Osteocyte (in vitro differentiated cells): Measurements from ENCODE around the gene TBCD. TPM values are rescaled to one million over a fixed set of nuclear protein-coding genes. Genes with fewer than 3 reads are reported as not detected.

Experiments
- DNase-seq: peaks from one replicate; pipeline ENCODE4 v3.0.0; 2021; ENCODE audit warnings: mixed read lengths; ENCODE audit not compliant: unreplicated experiment; ENCODE audit errors: extremely low spot score
- H3K27ac Mint-ChIP-seq: one replicate; pipeline ENCODE4 v1.8.0; 2021; ENCODE audit warnings: mild to moderate bottlenecking, mixed read lengths; ENCODE audit not compliant: unreplicated experiment
- H3K27me3 Mint-ChIP-seq: one replicate; pipeline ENCODE4 v1.8.0; 2021; ENCODE audit warnings: mixed read lengths; ENCODE audit not compliant: unreplicated experiment
- H3K36me3 Mint-ChIP-seq: one replicate; pipeline ENCODE4 v1.8.0; 2021; ENCODE audit warnings: mixed read lengths; ENCODE audit not compliant: unreplicated experiment
- H3K4me1 Mint-ChIP-seq: one replicate; pipeline ENCODE4 v1.8.0; 2021; ENCODE audit warnings: mixed read lengths; ENCODE audit not compliant: unreplicated experiment
- H3K4me3 Mint-ChIP-seq: one replicate; pipeline ENCODE4 v1.8.0; 2021; ENCODE audit warnings: mild to moderate bottlenecking, moderate library complexity, mixed read lengths; ENCODE audit not compliant: unreplicated experiment
- H3K9me3 Mint-ChIP-seq: one replicate; pipeline ENCODE4 v1.8.0; 2021; ENCODE audit warnings: mixed read lengths; ENCODE audit not compliant: unreplicated experiment
- CTCF ChIP-seq: fragments of 200-600 bp; sonication (generic); IDR thresholded peaks from 2 replicates; pipeline ENCODE4 v1.5.0; 2021; ENCODE audit warnings: antibody characterized with exemption, mild to moderate bottlenecking, moderate library complexity
- total RNA-seq: library from RNA; stranded (reverse); gene quantifications from 2 replicates; pipeline ENCODE4 v1.2.1, GENCODE V29; 2021

The TBCD gene
- total RNA-seq, 1 donor from 2014 or later: 74.0 TPM

GRCh38 chr17:82823004-82823403 lies 71.1 kb downstream of the TBCD start:
- Mint-ChIP-seq H3K27ac (no peak overlapping the region), H3K27me3 (no peaks in the 10 kb centered on the region), H3K4me3 (no peak overlapping the region), H3K9me3 (peaks cover 6% of the 10 kb centered on the region), H3K36me3 (peaks cover 32% of the 10 kb centered on the region), H3K4me1 (no peaks in the 10 kb centered on the region)
- TF ChIP-seq CTCF: no peak
- no peak for DNase-seq

- Mint-ChIP-seq H3K4me1 (no peaks in the 10 kb centered on the region), H3K4me3 (no peak overlapping the region), H3K27me3 (no peaks in the 10 kb centered on the region), H3K27ac (no peak overlapping the region), H3K36me3 (peaks cover 12% of the 10 kb centered on the region), H3K9me3 (no peaks in the 10 kb centered on the region)
- TF ChIP-seq CTCF: no peak
- DNase-seq: no peak
Observed at GRCh38 chr17:82825540-82826124, 73.8 kb downstream of the TBCD start.

GRCh38 chr17:82826211-82826610 lies 74.3 kb downstream of the TBCD start:
- Mint-ChIP-seq H3K27me3 (no peaks in the 10 kb centered on the region), H3K27ac (no peak overlapping the region), H3K9me3 (no peaks in the 10 kb centered on the region), H3K4me1 (no peaks in the 10 kb centered on the region), H3K36me3 (peaks cover 10% of the 10 kb centered on the region), H3K4me3 (no peak overlapping the region)
- no peak for TF ChIP-seq CTCF
- DNase-seq: no peak

GRCh38 chr17:82826956-82827355 lies 75.1 kb downstream of the TBCD start:
- Mint-ChIP-seq H3K27ac (no peak overlapping the region), H3K36me3 (peaks cover 11% of the 10 kb centered on the region), H3K4me1 (no peaks in the 10 kb centered on the region), H3K27me3 (no peaks in the 10 kb centered on the region), H3K9me3 (no peaks in the 10 kb centered on the region), H3K4me3 (no peak overlapping the region)
- no peak for DNase-seq
- no peak for TF ChIP-seq CTCF

- Mint-ChIP-seq H3K9me3 (no peaks in the 10 kb centered on the region), H3K4me1 (no peaks in the 10 kb centered on the region), H3K36me3 (peaks cover 5% of the 10 kb centered on the region), H3K4me3 (no peak overlapping the region), H3K27ac (no peak overlapping the region), H3K27me3 (no peaks in the 10 kb centered on the region)
- DNase-seq: no peak
- no peak for TF ChIP-seq CTCF
Observed at GRCh38 chr17:82828875-82829487, 77.1 kb downstream of the TBCD start.
